Liver (tissue), 3 donors: ENCODE results near the gene DZIP1L.

Source experiments
- EGR1 ChIP-seq, 2 donors: IDR thresholded peaks; 2 replicates each; pipeline ENCODE4 v1.6.1; 2016 to 2018; ENCODE audit warnings: antibody characterized with exemption in 2 of 2, low read depth in 2 of 2
- FOXA2 ChIP-seq: IDR thresholded peaks from 2 replicates; pipeline ENCODE4 v1.6.1; 2016; ENCODE audit warnings: antibody characterized with exemption
- HNF4A ChIP-seq, 2 donors: conservative IDR thresholded peaks; 2 replicates each; pipeline ENCODE4 v1.6.1; 2016; ENCODE audit warnings: antibody characterized with exemption in 2 of 2, mild to moderate bottlenecking in 2 of 2
- RAD21 ChIP-seq, 2 donors: IDR thresholded peaks; 2 replicates each; pipeline ENCODE4 v1.6.1; 2016; ENCODE audit warnings: antibody characterized with exemption in 2 of 2, mild to moderate bottlenecking in 2 of 2
- RXRA ChIP-seq, 2 donors: IDR thresholded peaks; 2 replicates each; pipeline ENCODE4 v1.6.1; 2017 to 2018; ENCODE audit warnings: antibody characterized with exemption in 2 of 2, mild to moderate bottlenecking in 1 of 2
- SP1 ChIP-seq: IDR thresholded peaks from 2 replicates; pipeline ENCODE4 v1.6.1; 2018; ENCODE audit warnings: antibody characterized with exemption, mild to moderate bottlenecking
- TAF1 ChIP-seq: conservative IDR thresholded peaks from 2 replicates; pipeline ENCODE4 v1.6.1; 2016; ENCODE audit warnings: antibody characterized with exemption, mild to moderate bottlenecking
- YY1 ChIP-seq: IDR thresholded peaks from 2 replicates; pipeline ENCODE4 v1.6.1; 2016; ENCODE audit warnings: antibody characterized with exemption, mild to moderate bottlenecking
- TF ChIP-seq, protein P1 (sequence below): fragments of 150-350 bp; IDR thresholded peaks from 2 replicates; pipeline ENCODE4 v1.5.1; 2017; ENCODE audit warnings: improper control_type of control experiment, low read depth, low read length; ENCODE audit not compliant: missing input control
- TF ChIP-seq, protein P2 (sequence below): IDR thresholded peaks from 2 replicates; pipeline ENCODE4 v1.6.1; 2016; ENCODE audit warnings: antibody characterized with exemption
- TF ChIP-seq, protein P3 (sequence below): IDR thresholded peaks from 2 replicates; pipeline ENCODE4 v1.6.1; 2016; ENCODE audit warnings: antibody characterized with exemption
- TF ChIP-seq, protein P4 (sequence below): IDR thresholded peaks from 2 replicates; pipeline ENCODE4 v1.6.1; 2016; ENCODE audit warnings: antibody characterized with exemption
- TF ChIP-seq, protein P5 (sequence below): IDR thresholded peaks from 2 replicates; pipeline ENCODE4 v1.6.1; 2016; ENCODE audit warnings: antibody characterized with exemption, mild to moderate bottlenecking
- donor health status: healthy.
- donor health status: healthy.

DNA sequence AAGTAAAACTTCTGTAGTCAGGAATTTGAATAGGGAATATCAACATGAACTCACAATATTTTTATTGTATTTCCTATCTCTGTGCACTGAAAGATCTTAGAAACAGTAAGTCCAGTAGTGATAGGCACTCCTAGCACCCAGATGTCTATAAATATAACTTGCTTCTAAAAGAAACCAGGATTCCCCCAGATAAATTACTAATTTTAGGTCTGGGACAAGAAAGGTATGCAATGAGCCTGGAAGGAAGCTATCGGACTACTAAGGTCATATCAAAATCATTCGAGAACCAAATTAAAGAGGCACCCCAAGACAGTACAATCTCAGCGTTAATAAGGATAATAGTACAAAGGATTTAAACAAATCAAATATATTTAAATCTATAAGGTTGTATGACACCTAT, 58.0 kb downstream of the DZIP1L start:
- TF ChIP-seq, protein P1, sequence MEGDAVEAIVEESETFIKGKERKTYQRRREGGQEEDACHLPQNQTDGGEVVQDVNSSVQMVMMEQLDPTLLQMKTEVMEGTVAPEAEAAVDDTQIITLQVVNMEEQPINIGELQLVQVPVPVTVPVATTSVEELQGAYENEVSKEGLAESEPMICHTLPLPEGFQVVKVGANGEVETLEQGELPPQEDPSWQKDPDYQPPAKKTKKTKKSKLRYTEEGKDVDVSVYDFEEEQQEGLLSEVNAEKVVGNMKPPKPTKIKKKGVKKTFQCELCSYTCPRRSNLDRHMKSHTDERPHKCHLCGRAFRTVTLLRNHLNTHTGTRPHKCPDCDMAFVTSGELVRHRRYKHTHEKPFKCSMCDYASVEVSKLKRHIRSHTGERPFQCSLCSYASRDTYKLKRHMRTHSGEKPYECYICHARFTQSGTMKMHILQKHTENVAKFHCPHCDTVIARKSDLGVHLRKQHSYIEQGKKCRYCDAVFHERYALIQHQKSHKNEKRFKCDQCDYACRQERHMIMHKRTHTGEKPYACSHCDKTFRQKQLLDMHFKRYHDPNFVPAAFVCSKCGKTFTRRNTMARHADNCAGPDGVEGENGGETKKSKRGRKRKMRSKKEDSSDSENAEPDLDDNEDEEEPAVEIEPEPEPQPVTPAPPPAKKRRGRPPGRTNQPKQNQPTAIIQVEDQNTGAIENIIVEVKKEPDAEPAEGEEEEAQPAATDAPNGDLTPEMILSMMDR, result no peak
- no peak for TF ChIP-seq SP1
- TF ChIP-seq, protein P2, sequence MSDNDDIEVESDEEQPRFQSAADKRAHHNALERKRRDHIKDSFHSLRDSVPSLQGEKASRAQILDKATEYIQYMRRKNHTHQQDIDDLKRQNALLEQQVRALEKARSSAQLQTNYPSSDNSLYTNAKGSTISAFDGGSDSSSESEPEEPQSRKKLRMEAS, result no peak
- TF ChIP-seq RAD21 (IDR thresholded peaks at IDR 0.05), result no peak
- TF ChIP-seq, protein P3, sequence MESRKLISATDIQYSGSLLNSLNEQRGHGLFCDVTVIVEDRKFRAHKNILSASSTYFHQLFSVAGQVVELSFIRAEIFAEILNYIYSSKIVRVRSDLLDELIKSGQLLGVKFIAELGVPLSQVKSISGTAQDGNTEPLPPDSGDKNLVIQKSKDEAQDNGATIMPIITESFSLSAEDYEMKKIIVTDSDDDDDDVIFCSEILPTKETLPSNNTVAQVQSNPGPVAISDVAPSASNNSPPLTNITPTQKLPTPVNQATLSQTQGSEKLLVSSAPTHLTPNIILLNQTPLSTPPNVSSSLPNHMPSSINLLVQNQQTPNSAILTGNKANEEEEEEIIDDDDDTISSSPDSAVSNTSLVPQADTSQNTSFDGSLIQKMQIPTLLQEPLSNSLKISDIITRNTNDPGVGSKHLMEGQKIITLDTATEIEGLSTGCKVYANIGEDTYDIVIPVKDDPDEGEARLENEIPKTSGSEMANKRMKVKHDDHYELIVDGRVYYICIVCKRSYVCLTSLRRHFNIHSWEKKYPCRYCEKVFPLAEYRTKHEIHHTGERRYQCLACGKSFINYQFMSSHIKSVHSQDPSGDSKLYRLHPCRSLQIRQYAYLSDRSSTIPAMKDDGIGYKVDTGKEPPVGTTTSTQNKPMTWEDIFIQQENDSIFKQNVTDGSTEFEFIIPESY, result no peak
- TF ChIP-seq EGR1 (IDR thresholded peaks at IDR 0.05; ENCODE audit: low read depth in 2 of 2), result no peak
- TF ChIP-seq YY1, result no peak
- TF ChIP-seq, protein P4, sequence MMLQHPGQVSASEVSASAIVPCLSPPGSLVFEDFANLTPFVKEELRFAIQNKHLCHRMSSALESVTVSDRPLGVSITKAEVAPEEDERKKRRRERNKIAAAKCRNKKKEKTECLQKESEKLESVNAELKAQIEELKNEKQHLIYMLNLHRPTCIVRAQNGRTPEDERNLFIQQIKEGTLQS, result no peak
- TF ChIP-seq, protein P5, sequence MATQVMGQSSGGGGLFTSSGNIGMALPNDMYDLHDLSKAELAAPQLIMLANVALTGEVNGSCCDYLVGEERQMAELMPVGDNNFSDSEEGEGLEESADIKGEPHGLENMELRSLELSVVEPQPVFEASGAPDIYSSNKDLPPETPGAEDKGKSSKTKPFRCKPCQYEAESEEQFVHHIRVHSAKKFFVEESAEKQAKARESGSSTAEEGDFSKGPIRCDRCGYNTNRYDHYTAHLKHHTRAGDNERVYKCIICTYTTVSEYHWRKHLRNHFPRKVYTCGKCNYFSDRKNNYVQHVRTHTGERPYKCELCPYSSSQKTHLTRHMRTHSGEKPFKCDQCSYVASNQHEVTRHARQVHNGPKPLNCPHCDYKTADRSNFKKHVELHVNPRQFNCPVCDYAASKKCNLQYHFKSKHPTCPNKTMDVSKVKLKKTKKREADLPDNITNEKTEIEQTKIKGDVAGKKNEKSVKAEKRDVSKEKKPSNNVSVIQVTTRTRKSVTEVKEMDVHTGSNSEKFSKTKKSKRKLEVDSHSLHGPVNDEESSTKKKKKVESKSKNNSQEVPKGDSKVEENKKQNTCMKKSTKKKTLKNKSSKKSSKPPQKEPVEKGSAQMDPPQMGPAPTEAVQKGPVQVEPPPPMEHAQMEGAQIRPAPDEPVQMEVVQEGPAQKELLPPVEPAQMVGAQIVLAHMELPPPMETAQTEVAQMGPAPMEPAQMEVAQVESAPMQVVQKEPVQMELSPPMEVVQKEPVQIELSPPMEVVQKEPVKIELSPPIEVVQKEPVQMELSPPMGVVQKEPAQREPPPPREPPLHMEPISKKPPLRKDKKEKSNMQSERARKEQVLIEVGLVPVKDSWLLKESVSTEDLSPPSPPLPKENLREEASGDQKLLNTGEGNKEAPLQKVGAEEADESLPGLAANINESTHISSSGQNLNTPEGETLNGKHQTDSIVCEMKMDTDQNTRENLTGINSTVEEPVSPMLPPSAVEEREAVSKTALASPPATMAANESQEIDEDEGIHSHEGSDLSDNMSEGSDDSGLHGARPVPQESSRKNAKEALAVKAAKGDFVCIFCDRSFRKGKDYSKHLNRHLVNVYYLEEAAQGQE, result no peak
- no peak for TF ChIP-seq RXRA (IDR thresholded peaks at IDR 0.05)
- TF ChIP-seq TAF1, result no peak
- no peak for TF ChIP-seq HNF4A (conservative IDR thresholded peaks at IDR 0.05)
- TF ChIP-seq FOXA2, result no peak
